Panc1 (cell line): ENCODE measurements around the gene RB1. TPM values are rescaled to one million over a fixed set of nuclear protein-coding genes. Genes with fewer than 3 reads are reported as not detected.

Experiments used
- ATAC-seq: fragments of 200-7000 bp; cut with Tn5 transposase; 2 replicates; pipeline ENCODE4 v1.9.1; 2020; ENCODE audit warnings: mild to moderate bottlenecking, moderate library complexity
- BruUV-seq: library from RNA; stranded (reverse); fragments of 400-500 nt; replicated peaks from 2 replicates; lab custom pipeline; 2021; lab: Mats Ljungman, UMichigan
- CTCF ChIA-PET: fragments of 300-600 bp; sonication (Branson Sonifier 250); formaldehyde crosslinking; loops from one replicate; lab custom pipeline; 2022; ENCODE audit warnings: antibody characterized with exemption; lab: Charles Lee
- POLR2A ChIA-PET: fragments of 300-600 bp; sonication (Branson Sonifier 250); formaldehyde crosslinking; loops from one replicate; lab custom pipeline; 2022; ENCODE audit warnings: antibody characterized with exemption; lab: Charles Lee
- DNase-seq: peaks from one replicate; pipeline ENCODE4 v3.0.0-alpha.2; 2010; ENCODE audit warnings: low read depth, low spot score
- H3K27ac ChIP-seq: 2 replicates; pipeline ENCODE4 v1.5.1; 2011; ENCODE audit warnings: mild to moderate bottlenecking, low read length, inconsistent platforms
- H3K27me3 ChIP-seq: fragments of 200-500 bp; sonication (Bioruptor generic); 2 replicates; pipeline ENCODE4 v1.6.0; 2014; ENCODE audit warnings: low read length, inconsistent platforms; ENCODE audit not compliant: control insufficient read depth, insufficient read depth
- H3K36me3 ChIP-seq: fragments of 200-500 bp; sonication (Bioruptor generic); 2 replicates; pipeline ENCODE4 v1.5.1; 2014; ENCODE audit warnings: inconsistent platforms, mild to moderate bottlenecking, low read length, moderate library complexity; ENCODE audit not compliant: control insufficient read depth, insufficient read depth
- H3K4me1 ChIP-seq: 2 replicates; pipeline ENCODE4 v1.5.1; 2011; ENCODE audit warnings: inconsistent platforms, mild to moderate bottlenecking, low read length, moderate library complexity; ENCODE audit not compliant: control insufficient read depth, insufficient read depth
- H3K4me3 ChIP-seq, 2 experiments: 2 replicates each; pipeline ENCODE4 v1.5.1; 2011 to 2012; ENCODE audit warnings: low read depth in 2 of 2, low read length in 2 of 2, mild to moderate bottlenecking in 2 of 2, inconsistent platforms in 1 of 2, moderate library complexity in 1 of 2
- H3K9me3 ChIP-seq: fragments of 200-500 bp; sonication (Bioruptor generic); 2 replicates; pipeline ENCODE4 v1.5.1; 2014; ENCODE audit warnings: low read depth, mild to moderate bottlenecking, inconsistent platforms, low read length, moderate library complexity; ENCODE audit not compliant: control insufficient read depth, insufficient read depth
- POLR2AphosphoS5 ChIP-seq: IDR thresholded peaks from 2 replicates; pipeline ENCODE4 v1.6.1; 2012; ENCODE audit warnings: mild to moderate bottlenecking, low read depth, low read length, moderate library complexity
- SIN3A ChIP-seq: IDR thresholded peaks from 2 replicates; pipeline ENCODE4 v1.6.1; 2012; ENCODE audit warnings: low read depth, mild to moderate bottlenecking, low read length, moderate library complexity, borderline replicate concordance; ENCODE audit not compliant: insufficient read depth
- TCF7L2 ChIP-seq: IDR thresholded peaks from 2 replicates; pipeline ENCODE4 v1.6.1; 2011; ENCODE audit warnings: mild to moderate bottlenecking, low read depth, low read length, inconsistent platforms
- in situ Hi-C: cut with HindIII; loops from 2 replicates; pipeline ENCODE4 v1.10.0; 2016; ENCODE audit warnings: low sequenced_read_pairs, low pct_unique_long_range_greater_than_20kb
- intact Hi-C: fragments of 100-400 bp; cut with micrococcal nuclease; formaldehyde crosslinking; loops from one replicate; pipeline ENCODE4 v1.10.0; 2022; ENCODE audit not compliant: unreplicated experiment
- total RNA-seq: library from RNA; stranded (reverse); gene quantifications from one replicate; pipeline ENCODE4 v1.2.1, GENCODE V29; 2021; ENCODE audit not compliant: unreplicated experiment
- TF ChIP-seq, protein P1 (sequence below): fragments of 450-650 bp; IDR thresholded peaks from 2 replicates; pipeline ENCODE4 v1.5.1; 2017; ENCODE audit warnings: mild to moderate bottlenecking
- TF ChIP-seq, protein P2 (sequence below), 2 experiments: IDR thresholded peaks; 2 replicates each; pipeline ENCODE4 v1.6.1; 2011 to 2012; ENCODE audit warnings: low read depth in 2 of 2, control low read depth in 1 of 2, low read length in 1 of 2, mild to moderate bottlenecking in 1 of 2, moderate library complexity in 1 of 2; ENCODE audit not compliant: insufficient read depth in 1 of 2

Gene RB1
- total RNA-seq, 1 experiment from 2014 or later = 36.0 TPM

DNA sequence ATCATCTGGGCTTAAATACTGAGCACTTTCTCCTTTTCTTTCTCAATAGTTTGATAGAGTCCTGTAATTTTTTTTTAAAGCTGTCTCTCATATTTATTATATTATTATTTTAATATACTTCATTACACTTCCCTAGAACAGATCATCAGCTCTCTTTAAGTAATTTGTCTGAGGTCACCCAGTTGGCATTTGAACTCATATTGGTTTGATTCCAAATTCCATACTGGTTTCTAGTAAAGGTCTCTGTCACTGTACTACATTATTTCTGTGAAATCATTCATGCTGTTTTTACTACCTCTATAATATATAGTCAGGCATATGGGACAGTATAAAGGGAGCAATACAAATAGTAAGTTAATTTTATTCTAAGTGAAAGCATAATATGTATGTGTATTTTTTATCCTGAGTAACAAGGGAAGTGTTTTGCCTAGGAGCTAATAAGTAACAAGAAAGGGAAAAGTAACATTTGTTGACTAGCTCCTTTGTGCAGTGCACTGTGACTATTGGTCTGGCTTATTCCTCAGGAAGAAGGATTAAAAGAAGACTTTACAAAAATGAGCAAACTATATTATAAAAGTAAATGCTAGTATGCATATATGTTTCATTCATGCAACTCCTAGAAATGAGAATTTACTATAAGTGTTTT, 95.0 kb downstream of the RB1 start:
- Histone ChIP-seq H3K27ac (peak overlapping the region; percentile 34; the same call in 1 of the 2 replicates), H3K4me3 (no peak overlapping the region), H3K4me1 (peaks cover 16% of the 10 kb centered on the region), H3K9me3 (no peaks in the 10 kb centered on the region), H3K27me3 (no peaks in the 10 kb centered on the region), H3K36me3 (no peaks in the 10 kb centered on the region)
- ChIA-PET POLR2A (no interaction called here), CTCF (no interaction called here)
- DNase-seq (no peak), ATAC-seq (no peak)
- in situ Hi-C loops = no loop called here
- intact Hi-C loops = no loop called here
- TF ChIP-seq POLR2AphosphoS5 (no peak), TCF7L2 (no peak), SIN3A (no peak)
- TF ChIP-seq, protein P1, sequence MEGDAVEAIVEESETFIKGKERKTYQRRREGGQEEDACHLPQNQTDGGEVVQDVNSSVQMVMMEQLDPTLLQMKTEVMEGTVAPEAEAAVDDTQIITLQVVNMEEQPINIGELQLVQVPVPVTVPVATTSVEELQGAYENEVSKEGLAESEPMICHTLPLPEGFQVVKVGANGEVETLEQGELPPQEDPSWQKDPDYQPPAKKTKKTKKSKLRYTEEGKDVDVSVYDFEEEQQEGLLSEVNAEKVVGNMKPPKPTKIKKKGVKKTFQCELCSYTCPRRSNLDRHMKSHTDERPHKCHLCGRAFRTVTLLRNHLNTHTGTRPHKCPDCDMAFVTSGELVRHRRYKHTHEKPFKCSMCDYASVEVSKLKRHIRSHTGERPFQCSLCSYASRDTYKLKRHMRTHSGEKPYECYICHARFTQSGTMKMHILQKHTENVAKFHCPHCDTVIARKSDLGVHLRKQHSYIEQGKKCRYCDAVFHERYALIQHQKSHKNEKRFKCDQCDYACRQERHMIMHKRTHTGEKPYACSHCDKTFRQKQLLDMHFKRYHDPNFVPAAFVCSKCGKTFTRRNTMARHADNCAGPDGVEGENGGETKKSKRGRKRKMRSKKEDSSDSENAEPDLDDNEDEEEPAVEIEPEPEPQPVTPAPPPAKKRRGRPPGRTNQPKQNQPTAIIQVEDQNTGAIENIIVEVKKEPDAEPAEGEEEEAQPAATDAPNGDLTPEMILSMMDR = no peak
- TF ChIP-seq, protein P2, sequence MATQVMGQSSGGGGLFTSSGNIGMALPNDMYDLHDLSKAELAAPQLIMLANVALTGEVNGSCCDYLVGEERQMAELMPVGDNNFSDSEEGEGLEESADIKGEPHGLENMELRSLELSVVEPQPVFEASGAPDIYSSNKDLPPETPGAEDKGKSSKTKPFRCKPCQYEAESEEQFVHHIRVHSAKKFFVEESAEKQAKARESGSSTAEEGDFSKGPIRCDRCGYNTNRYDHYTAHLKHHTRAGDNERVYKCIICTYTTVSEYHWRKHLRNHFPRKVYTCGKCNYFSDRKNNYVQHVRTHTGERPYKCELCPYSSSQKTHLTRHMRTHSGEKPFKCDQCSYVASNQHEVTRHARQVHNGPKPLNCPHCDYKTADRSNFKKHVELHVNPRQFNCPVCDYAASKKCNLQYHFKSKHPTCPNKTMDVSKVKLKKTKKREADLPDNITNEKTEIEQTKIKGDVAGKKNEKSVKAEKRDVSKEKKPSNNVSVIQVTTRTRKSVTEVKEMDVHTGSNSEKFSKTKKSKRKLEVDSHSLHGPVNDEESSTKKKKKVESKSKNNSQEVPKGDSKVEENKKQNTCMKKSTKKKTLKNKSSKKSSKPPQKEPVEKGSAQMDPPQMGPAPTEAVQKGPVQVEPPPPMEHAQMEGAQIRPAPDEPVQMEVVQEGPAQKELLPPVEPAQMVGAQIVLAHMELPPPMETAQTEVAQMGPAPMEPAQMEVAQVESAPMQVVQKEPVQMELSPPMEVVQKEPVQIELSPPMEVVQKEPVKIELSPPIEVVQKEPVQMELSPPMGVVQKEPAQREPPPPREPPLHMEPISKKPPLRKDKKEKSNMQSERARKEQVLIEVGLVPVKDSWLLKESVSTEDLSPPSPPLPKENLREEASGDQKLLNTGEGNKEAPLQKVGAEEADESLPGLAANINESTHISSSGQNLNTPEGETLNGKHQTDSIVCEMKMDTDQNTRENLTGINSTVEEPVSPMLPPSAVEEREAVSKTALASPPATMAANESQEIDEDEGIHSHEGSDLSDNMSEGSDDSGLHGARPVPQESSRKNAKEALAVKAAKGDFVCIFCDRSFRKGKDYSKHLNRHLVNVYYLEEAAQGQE (IDR thresholded peaks at IDR 0.05; ENCODE audit: insufficient read depth in 1 of 2, low read depth in 2 of 2, low read length in 1 of 2) = no peak
- BruUV-seq = no TSS peak

DNA sequence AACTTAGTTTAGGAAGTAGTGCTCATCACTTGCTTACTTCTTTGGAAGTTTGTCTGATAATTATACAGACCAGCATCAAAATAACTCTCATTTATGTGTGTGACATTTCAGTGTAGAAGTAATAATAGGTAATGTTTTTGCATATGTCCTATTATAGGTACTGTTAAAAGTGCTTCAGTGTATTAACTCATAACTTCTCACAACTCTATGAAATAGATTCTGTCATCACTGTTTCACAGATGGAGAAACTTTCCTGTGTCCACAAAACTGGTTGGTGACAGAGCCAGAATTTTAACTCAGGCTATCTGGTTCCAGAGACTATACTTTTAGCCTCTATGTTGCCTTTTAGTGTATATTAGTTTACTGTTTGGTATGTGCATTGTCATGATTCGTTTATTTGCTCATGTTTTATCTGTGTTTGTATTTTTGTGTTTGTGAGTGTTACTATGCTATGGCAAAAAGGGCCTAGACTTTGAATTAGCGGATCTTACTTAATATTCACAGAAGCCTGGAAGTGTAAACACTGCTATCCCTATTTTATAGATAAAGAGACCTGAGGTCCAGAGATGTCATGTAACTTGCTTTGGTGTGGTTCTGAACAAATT, 96.6 kb downstream of the RB1 start:
- no peaks in the 10 kb centered on the region for H3K27me3 ChIP-seq
- ChIA-PET CTCF (no interaction called here), POLR2A (no interaction called here)
- no peaks in the 10 kb centered on the region for H3K36me3 ChIP-seq
- intact Hi-C loops (no loop called here), in situ Hi-C loops (no loop called here)
- H3K4me1 ChIP-seq = peaks cover 16% of the 10 kb centered on the region
- peak overlapping the region; percentile 57; the same call in 1 of the 2 replicates for H3K27ac ChIP-seq
- no peaks in the 10 kb centered on the region for H3K9me3 ChIP-seq
- ATAC-seq (peak; percentile 75), DNase-seq (no peak)
- no peak overlapping the region for H3K4me3 ChIP-seq
- TF ChIP-seq, protein P1 = no peak
- TF ChIP-seq POLR2AphosphoS5 (no peak), SIN3A (no peak), TCF7L2 (no peak)
- no TSS peak for BruUV-seq
